GOT3 (cell line): ENCODE data around the gene WDR20.
"Not testable (repeated sequence)": the region's sequence is repeated elsewhere in the genome, so short reads cannot be mapped to it uniquely, and the experiment has no call there.

ENCODE experiments used
- DNase-seq: peaks from one replicate; lab custom pipeline; 2025; ENCODE audit warnings: mixed read lengths; lab: John Stamatoyannopoulos, UW

WDR20 gene

GRCh38 chr14:102131741-102132140, 8.0 kb upstream of the WDR20 start:
- no peak for DNase-seq

- DNase-seq: not testable (repeated sequence)
Observed at GRCh38 chr14:102134021-102134420, 5.7 kb upstream of the WDR20 start.

GRCh38 chr14:102134719-102135118, 5.0 kb upstream of the WDR20 start:
- not testable (repeated sequence) for DNase-seq

GRCh38 chr14:102135456-102135855, 4.2 kb upstream of the WDR20 start:
- not testable (repeated sequence) for DNase-seq

- no peak for DNase-seq
Observed at GRCh38 chr14:102138535-102138934, 1.2 kb upstream of the WDR20 start.

GRCh38 chr14:102138961-102139285, 774 bp upstream of the WDR20 start:
- DNase-seq: no peak

GRCh38 chr14:102140027-102140749, 491 bp downstream of the WDR20 start:
- DNase-seq: no peak

GRCh38 chr14:102140750-102141145, 1.1 kb downstream of the WDR20 start:
- no peak for DNase-seq

GRCh38 chr14:102141797-102142196, 2.1 kb downstream of the WDR20 start:
- no peak for DNase-seq

- DNase-seq: no peak
Observed at GRCh38 chr14:102144914-102145313, 5.2 kb downstream of the WDR20 start.

GRCh38 chr14:102145395-102145794, 5.7 kb downstream of the WDR20 start:
- no peak for DNase-seq

GRCh38 chr14:102146423-102146822, 6.7 kb downstream of the WDR20 start:
- no peak for DNase-seq

GRCh38 chr14:102150083-102150482, 10.4 kb downstream of the WDR20 start:
- no peak for DNase-seq

GRCh38 chr14:102150744-102151143, 11.0 kb downstream of the WDR20 start:
- no peak for DNase-seq

- DNase-seq: not testable (repeated sequence)
Observed at GRCh38 chr14:102151411-102151810, 11.7 kb downstream of the WDR20 start.

- no peak for DNase-seq
Observed at GRCh38 chr14:102154121-102154520, 14.4 kb downstream of the WDR20 start.

- no peak for DNase-seq
Observed at GRCh38 chr14:102154821-102155549, 15.3 kb downstream of the WDR20 start.

- no peak for DNase-seq
Observed at GRCh38 chr14:102157346-102157745, 17.6 kb downstream of the WDR20 start.

- no peak for DNase-seq
Observed at GRCh38 chr14:102158797-102159196, 19.1 kb downstream of the WDR20 start.

GRCh38 chr14:102159841-102160240, 20.1 kb downstream of the WDR20 start:
- no peak for DNase-seq

- DNase-seq: no peak
Observed at GRCh38 chr14:102162487-102162886, 22.8 kb downstream of the WDR20 start.

GRCh38 chr14:102164241-102164641, 24.5 kb downstream of the WDR20 start:
- no peak for DNase-seq

- no peak for DNase-seq
Observed at GRCh38 chr14:102164965-102165364, 25.3 kb downstream of the WDR20 start.

- DNase-seq: no peak
Observed at GRCh38 chr14:102170061-102170460, 30.4 kb downstream of the WDR20 start.
